HG02885 (cell line): ENCODE results near the gene TNS4.
A peak's percentile ranks its signal among the peaks of the same experiment; 100 is the strongest.
"Not testable (repeated sequence)": the region's sequence is repeated elsewhere in the genome, so short reads cannot be mapped to it uniquely, and the experiment has no call there.

Experiments
- ATAC-seq: cut with Tn5 transposase; IDR thresholded peaks from one replicate; pipeline ENCODE4 v1.9.1; 2021; ENCODE audit warnings: mild to moderate bottlenecking; ENCODE audit not compliant: unreplicated experiment, poor library complexity

The TNS4 gene

GRCh38 chr17:40501499-40501911 lies at the start of gene TNS4:
Gene TNS4, minus strand, starts transcription at chr17:40501623. Its CDS starts 5,198 bp downstream, at chr17:40496425.
- no peak for ATAC-seq

GRCh38 chr17:40550608-40551007 lies 49.2 kb upstream of the TNS4 start:
- ATAC-seq = no peak

- no peak for ATAC-seq
Measured at GRCh38 chr17:40548982-40549685, 47.7 kb upstream of the TNS4 start.

- ATAC-seq = no peak
Measured at GRCh38 chr17:40548491-40548981, 47.1 kb upstream of the TNS4 start.

- no peak for ATAC-seq
Measured at GRCh38 chr17:40547785-40548478, 46.5 kb upstream of the TNS4 start.

- no peak for ATAC-seq
Measured at GRCh38 chr17:40547079-40547784, 45.8 kb upstream of the TNS4 start.

- not testable (repeated sequence) for ATAC-seq
Measured at GRCh38 chr17:40546497-40546896, 45.1 kb upstream of the TNS4 start.

- ATAC-seq = no peak
Measured at GRCh38 chr17:40545660-40546059, 44.2 kb upstream of the TNS4 start.

GRCh38 chr17:40542558-40543411 lies 41.4 kb upstream of the TNS4 start:
- ATAC-seq = peak; percentile 47

GRCh38 chr17:40541873-40542557 lies 40.6 kb upstream of the TNS4 start:
- no peak for ATAC-seq

GRCh38 chr17:40541060-40541872 lies 39.8 kb upstream of the TNS4 start:
- no peak for ATAC-seq

GRCh38 chr17:40540448-40540847 lies 39.0 kb upstream of the TNS4 start:
- no peak for ATAC-seq

- ATAC-seq = no peak
Measured at GRCh38 chr17:40539711-40540411, 38.4 kb upstream of the TNS4 start.

GRCh38 chr17:40538936-40539705 lies 37.7 kb upstream of the TNS4 start:
- no peak for ATAC-seq

- no peak for ATAC-seq
Measured at GRCh38 chr17:40538019-40538935, 36.9 kb upstream of the TNS4 start.
